Kidney epithelial cell (primary cell): ENCODE results near the gene ARHGEF1. TPM values are rescaled to one million over a fixed set of nuclear protein-coding genes. Genes with fewer than 3 reads are reported as not detected.
"Not testable (repeated sequence)": the region's sequence is repeated elsewhere in the genome, so short reads cannot be mapped to it uniquely, and the experiment has no call there.

Source experiments
- DNase-seq: peaks from one replicate; pipeline ENCODE4 v3.0.0-alpha.2; 2010; ENCODE audit warnings: low read depth
- H3K27me3 ChIP-seq: 2 replicates; pipeline ENCODE4 v1.6.0; 2011; ENCODE audit warnings: low read length; ENCODE audit not compliant: control insufficient read depth, insufficient read depth
- H3K36me3 ChIP-seq: 2 replicates; pipeline ENCODE4 v1.5.1; 2011; ENCODE audit warnings: low read length; ENCODE audit not compliant: control insufficient read depth, insufficient read depth
- H3K4me3 ChIP-seq: 2 replicates; pipeline ENCODE4 v1.5.1; 2011; ENCODE audit warnings: low read depth, mild to moderate bottlenecking, control low read depth, low read length
- CTCF ChIP-seq: IDR thresholded peaks from 2 replicates; pipeline ENCODE4 v1.5.1; 2011; ENCODE audit warnings: mild to moderate bottlenecking, moderate library complexity, low read length, control low read depth, inconsistent platforms; ENCODE audit not compliant: insufficient read depth, poor library complexity, severe bottlenecking
- total RNA-seq: library from RNA; depleted of rRNA; stranded (reverse); fragments of >200 nt; gene quantifications from 2 replicates; pipeline ENCODE4 v1.2.3, GENCODE V29; 2015

ARHGEF1 gene
- total RNA-seq, 1 donor from 2014 or later: 72.2 TPM

DNA sequence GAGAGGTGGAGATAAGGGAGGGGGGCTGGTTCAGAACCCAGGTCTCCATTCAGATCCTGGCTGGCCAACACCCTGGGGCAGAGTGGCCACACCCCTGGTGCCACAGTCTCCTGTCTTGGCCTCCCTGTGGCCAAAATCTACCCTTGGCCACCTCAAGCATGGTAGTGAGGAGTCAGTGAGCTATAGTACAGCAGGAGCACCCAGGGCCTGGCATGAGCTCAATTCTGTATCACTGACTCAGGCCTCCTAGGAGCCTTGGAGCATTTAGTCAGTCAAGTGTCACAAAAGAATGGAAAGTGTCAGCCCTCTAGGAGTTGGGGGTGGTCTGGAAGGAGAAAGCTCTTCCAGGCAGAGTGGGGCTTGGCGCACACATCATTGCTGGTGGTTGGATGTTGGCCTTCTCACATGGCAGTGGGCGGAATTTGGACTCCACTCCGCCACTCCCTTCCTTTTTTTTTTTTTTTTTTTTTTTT lies 12.5 kb upstream of the ARHGEF1 start:
- Histone ChIP-seq H3K27me3 (no peaks in the 10 kb centered on the region), H3K36me3 (peaks cover 14% of the 10 kb centered on the region), H3K4me3 (no peak overlapping the region)
- no peak for DNase-seq
- TF ChIP-seq CTCF: no peak

DNA sequence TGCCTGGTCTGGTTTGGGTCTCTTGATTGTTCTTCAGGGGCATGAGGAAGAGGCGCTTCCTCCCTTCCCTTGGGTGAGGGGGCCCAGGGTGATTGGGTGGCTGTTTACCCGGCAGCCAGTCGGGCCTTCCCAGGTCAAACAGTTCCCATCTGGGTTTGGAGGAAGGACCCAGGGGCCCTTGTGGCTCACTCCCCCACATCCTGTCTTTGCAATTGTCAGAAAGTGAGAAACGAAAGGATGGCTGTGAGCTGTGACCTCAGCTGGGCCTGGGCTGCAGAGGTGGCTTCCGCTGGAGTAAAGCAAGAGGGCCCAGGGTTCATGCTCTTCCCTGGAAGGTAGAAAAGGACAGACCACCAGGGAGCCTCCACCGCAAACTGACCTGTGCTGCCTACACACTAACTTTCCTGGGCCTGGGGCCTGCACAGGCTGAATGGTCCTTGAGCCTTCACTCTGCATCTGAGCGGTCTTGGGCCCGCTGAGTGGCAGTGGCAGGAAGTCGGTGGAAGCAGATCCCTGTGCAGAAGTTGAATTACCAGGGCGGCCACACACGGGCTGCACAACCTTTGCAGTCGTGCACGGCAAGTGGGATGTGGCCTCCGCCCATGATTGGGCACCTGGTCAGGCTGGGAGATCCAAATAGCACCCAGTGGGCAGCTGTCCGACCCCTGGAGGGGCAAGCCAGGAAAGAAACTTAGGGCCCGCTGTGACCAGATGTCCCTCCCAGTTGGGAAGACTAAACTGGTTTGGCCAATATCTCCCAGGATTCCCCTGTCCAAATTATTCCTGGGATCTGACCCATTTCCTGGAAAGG lies 11.2 kb upstream of the ARHGEF1 start:
- Histone ChIP-seq H3K4me3 (no peak overlapping the region), H3K36me3 (peaks cover 12% of the 10 kb centered on the region), H3K27me3 (no peaks in the 10 kb centered on the region)
- TF ChIP-seq CTCF: no peak
- DNase-seq: no peak

DNA sequence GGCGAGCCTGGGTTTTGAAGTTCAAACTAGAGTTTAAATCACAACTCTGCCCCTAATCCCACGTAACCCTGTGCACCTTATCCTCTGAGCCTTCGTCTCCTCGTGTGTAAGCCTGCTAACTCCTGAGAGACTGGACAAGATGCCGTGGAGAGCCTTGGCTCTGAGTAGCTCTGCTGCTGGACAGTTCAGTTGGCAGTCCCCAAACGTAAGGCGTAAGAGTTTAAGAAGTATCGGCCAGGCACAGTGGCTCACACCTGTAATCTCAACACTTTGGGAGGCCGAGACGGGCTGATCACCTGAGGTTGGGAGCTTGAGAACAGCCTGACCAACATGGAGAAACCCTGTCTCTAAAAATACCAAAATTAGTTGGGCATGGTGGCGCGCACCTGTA lies 10.6 kb upstream of the ARHGEF1 start:
- peaks cover 12% of the 10 kb centered on the region for H3K36me3 ChIP-seq
- no peak for TF ChIP-seq CTCF
- DNase-seq: no peak
- H3K27me3 ChIP-seq: peaks cover 3% of the 10 kb centered on the region
- H3K4me3 ChIP-seq: no peak overlapping the region

- Histone ChIP-seq H3K27me3 (peaks cover 7% of the 10 kb centered on the region), H3K36me3 (peaks cover 12% of the 10 kb centered on the region), H3K4me3 (no peak overlapping the region)
- peak; percentile 88 for TF ChIP-seq CTCF
- no peak for DNase-seq
Observed at GRCh38 chr19:41872775-41873647, 10.0 kb upstream of the ARHGEF1 start.

DNA sequence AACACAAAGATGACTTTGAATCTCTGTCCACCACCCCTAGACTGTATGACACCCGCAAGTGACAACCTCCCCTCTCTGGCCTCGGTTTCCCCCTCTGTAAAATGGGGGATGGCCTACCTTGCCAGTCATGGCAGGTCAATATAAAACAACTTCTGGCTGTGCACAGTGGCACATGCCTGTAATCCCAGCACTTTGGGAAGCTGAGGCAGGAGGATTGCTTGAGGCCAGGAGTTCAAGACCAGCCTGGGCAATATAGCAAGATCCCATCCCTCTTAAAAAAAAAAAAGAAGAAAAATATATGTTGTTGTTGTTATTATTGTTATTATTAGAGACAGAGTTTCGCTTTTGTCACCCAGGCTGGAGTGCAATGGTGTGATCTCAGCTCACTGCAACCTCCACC lies 7.0 kb upstream of the ARHGEF1 start:
- DNase-seq, H3K36me3 ChIP-seq, H3K4me3 ChIP-seq: not testable (repeated sequence)
- H3K27me3 ChIP-seq: peaks cover 11% of the 10 kb centered on the region
